Epithelial cell of proximal tubule (primary cell): ENCODE data around the gene ZFP62. TPM values are rescaled to one million over a fixed set of nuclear protein-coding genes. Genes with fewer than 3 reads are reported as not detected.

Experiments used
- DNase-seq: peaks from one replicate; pipeline ENCODE4 v3.0.0-alpha.2; 2011; ENCODE audit warnings: low read depth
- H3K4me3 ChIP-seq: 2 replicates; pipeline ENCODE4 v1.5.1; 2011; ENCODE audit warnings: low read depth, mild to moderate bottlenecking, low read length
- CTCF ChIP-seq: conservative IDR thresholded peaks from 2 replicates; pipeline ENCODE4 v1.5.1; 2012; ENCODE audit warnings: low read depth, mild to moderate bottlenecking, low read length
- total RNA-seq: library from RNA; depleted of rRNA; stranded (reverse); fragments of >200 nt; gene quantifications from 2 replicates; pipeline ENCODE4 v1.2.3, GENCODE V29; 2015

Gene ZFP62
- total RNA-seq, 1 donor from 2014 or later = 12.4 TPM

- no peak for TF ChIP-seq CTCF
- no peak for DNase-seq
- H3K4me3 ChIP-seq = no peak overlapping the region
Observed at GRCh38 chr5:180874804-180875582, 13.9 kb upstream of the ZFP62 start.

GRCh38 chr5:180873615-180874520 lies 12.8 kb upstream of the ZFP62 start:
- no peak for DNase-seq
- TF ChIP-seq CTCF = no peak

GRCh38 chr5:180872419-180872818 lies 11.3 kb upstream of the ZFP62 start:
- no peak for TF ChIP-seq CTCF
- DNase-seq = no peak
- no peak overlapping the region for H3K4me3 ChIP-seq

More at GRCh38 chr5:180873615-180874520, 12.8 kb upstream of the ZFP62 start:
- H3K4me3 ChIP-seq = no peak overlapping the region

- no peak for TF ChIP-seq CTCF
- DNase-seq = no peak
- no peak overlapping the region for H3K4me3 ChIP-seq
Observed at GRCh38 chr5:180870276-180871068, 9.4 kb upstream of the ZFP62 start.

GRCh38 chr5:180869587-180869986 lies 8.5 kb upstream of the ZFP62 start:
- TF ChIP-seq CTCF = no peak
- DNase-seq = no peak
- H3K4me3 ChIP-seq = no peak overlapping the region

GRCh38 chr5:180868960-180869359 lies 7.9 kb upstream of the ZFP62 start:
- peak; percentile 94 for TF ChIP-seq CTCF

More at GRCh38 chr5:180868960-180869359, 7.9 kb upstream of the ZFP62 start:
- DNase-seq = peak; percentile 22
- no peak overlapping the region for H3K4me3 ChIP-seq
